HL-60 (cell line): ENCODE data around the gene SATB2.

Experiments
- GABPA ChIP-seq: IDR thresholded peaks from 2 replicates; pipeline ENCODE4 v1.6.1; 2012; ENCODE audit warnings: low read depth
- POLR2AphosphoS5 ChIP-seq: IDR thresholded peaks from 2 replicates; pipeline ENCODE4 v1.6.1; 2012; ENCODE audit warnings: low read depth
- TF ChIP-seq, protein P1 (sequence below): IDR thresholded peaks from one replicate; pipeline ENCODE4 v1.5.1; 2011; ENCODE audit warnings: low read length, control low read depth, inconsistent platforms; ENCODE audit not compliant: insufficient read depth
- TF ChIP-seq, protein P2 (sequence below): IDR thresholded peaks from 2 replicates; pipeline ENCODE4 v1.6.1; 2012; ENCODE audit warnings: low read depth; ENCODE audit not compliant: insufficient replicate concordance

DNA sequence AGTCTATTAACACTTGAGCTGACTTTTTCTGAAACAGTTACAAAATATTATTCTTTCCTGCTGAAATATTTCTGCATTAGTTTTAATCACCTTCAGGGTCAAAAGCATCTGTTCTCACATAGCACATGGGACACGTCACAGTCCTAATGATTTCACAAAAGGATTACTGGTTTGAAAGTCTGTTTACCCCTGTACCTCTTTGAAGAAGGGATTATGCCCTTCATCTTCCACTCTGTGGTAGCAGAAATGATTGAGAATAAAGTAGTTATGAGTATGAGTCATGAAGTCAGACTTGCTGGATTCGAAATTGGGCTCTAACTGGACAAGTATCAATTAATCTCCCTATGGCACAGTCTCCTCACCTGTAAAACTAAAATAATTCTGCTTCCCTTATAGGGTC lies 121.2 kb downstream of the SATB2 start:
- TF ChIP-seq, protein P1, sequence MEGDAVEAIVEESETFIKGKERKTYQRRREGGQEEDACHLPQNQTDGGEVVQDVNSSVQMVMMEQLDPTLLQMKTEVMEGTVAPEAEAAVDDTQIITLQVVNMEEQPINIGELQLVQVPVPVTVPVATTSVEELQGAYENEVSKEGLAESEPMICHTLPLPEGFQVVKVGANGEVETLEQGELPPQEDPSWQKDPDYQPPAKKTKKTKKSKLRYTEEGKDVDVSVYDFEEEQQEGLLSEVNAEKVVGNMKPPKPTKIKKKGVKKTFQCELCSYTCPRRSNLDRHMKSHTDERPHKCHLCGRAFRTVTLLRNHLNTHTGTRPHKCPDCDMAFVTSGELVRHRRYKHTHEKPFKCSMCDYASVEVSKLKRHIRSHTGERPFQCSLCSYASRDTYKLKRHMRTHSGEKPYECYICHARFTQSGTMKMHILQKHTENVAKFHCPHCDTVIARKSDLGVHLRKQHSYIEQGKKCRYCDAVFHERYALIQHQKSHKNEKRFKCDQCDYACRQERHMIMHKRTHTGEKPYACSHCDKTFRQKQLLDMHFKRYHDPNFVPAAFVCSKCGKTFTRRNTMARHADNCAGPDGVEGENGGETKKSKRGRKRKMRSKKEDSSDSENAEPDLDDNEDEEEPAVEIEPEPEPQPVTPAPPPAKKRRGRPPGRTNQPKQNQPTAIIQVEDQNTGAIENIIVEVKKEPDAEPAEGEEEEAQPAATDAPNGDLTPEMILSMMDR, result no peak
- TF ChIP-seq POLR2AphosphoS5 (no peak), GABPA (no peak)
- TF ChIP-seq, protein P2, sequence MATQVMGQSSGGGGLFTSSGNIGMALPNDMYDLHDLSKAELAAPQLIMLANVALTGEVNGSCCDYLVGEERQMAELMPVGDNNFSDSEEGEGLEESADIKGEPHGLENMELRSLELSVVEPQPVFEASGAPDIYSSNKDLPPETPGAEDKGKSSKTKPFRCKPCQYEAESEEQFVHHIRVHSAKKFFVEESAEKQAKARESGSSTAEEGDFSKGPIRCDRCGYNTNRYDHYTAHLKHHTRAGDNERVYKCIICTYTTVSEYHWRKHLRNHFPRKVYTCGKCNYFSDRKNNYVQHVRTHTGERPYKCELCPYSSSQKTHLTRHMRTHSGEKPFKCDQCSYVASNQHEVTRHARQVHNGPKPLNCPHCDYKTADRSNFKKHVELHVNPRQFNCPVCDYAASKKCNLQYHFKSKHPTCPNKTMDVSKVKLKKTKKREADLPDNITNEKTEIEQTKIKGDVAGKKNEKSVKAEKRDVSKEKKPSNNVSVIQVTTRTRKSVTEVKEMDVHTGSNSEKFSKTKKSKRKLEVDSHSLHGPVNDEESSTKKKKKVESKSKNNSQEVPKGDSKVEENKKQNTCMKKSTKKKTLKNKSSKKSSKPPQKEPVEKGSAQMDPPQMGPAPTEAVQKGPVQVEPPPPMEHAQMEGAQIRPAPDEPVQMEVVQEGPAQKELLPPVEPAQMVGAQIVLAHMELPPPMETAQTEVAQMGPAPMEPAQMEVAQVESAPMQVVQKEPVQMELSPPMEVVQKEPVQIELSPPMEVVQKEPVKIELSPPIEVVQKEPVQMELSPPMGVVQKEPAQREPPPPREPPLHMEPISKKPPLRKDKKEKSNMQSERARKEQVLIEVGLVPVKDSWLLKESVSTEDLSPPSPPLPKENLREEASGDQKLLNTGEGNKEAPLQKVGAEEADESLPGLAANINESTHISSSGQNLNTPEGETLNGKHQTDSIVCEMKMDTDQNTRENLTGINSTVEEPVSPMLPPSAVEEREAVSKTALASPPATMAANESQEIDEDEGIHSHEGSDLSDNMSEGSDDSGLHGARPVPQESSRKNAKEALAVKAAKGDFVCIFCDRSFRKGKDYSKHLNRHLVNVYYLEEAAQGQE, result no peak
